Measurements from ENCODE around the gene PI4KB. TPM values are rescaled to one million over a fixed set of nuclear protein-coding genes. Genes with fewer than 3 reads are reported as not detected.

The PI4KB gene
- total RNA-seq, 1 experiment from 2014 or later = 52.7 TPM

DNA sequence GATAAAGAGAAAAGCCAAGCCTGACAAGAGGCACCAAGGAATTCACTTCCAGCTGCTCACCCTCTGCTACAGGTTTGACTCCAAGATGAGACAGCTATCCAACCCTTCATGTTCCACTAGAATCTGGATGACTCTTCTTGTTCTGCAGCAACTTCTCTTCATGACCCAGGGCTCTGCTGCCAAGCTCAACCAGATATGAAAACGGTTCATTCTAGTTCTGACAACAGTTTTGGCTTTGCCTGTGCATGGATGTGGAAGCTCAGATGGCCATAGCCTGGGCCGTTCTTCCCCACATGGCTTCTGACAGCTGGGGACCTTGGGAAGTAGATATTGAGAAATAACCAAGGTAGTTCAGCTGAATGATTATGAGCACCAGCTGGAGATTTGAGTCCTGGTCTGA is 13.7 kb downstream of the PI4KB start:
- in situ Hi-C loops (cut with HindIII; ENCODE audit: low pct_unique_long_range_greater_than_20kb, low sequenced_read_pairs) (no loop called here), intact Hi-C loops (cut with micrococcal nuclease; ENCODE audit: unreplicated experiment) (no loop called here)
- Histone ChIP-seq H3K9me3 (ENCODE audit: control insufficient read depth, insufficient read depth, low read depth, low read length) (no peaks in the 10 kb centered on the region), H3K27me3 (ENCODE audit: control insufficient read depth, insufficient read depth, low read length) (no peaks in the 10 kb centered on the region), H3K4me3 (ENCODE audit: low read depth in 2 of 2, low read length in 2 of 2) (no peak overlapping the region), H3K4me1 (ENCODE audit: control insufficient read depth, insufficient read depth, low read length) (peaks cover 16% of the 10 kb centered on the region), H3K36me3 (ENCODE audit: control insufficient read depth, insufficient read depth, low read length) (peaks cover 3% of the 10 kb centered on the region; the same call in 1 of the 2 replicates), H3K27ac (ENCODE audit: low read length) (no peak overlapping the region)
- TF ChIP-seq SIN3A (IDR thresholded peaks at IDR 0.05; ENCODE audit: borderline replicate concordance, insufficient read depth, low read depth, low read length) (no peak), POLR2AphosphoS5 (IDR thresholded peaks at IDR 0.05; ENCODE audit: low read depth, low read length) (no peak), TCF7L2 (IDR thresholded peaks at IDR 0.05; ENCODE audit: low read depth, low read length) (no peak)
- TF ChIP-seq, protein P1, sequence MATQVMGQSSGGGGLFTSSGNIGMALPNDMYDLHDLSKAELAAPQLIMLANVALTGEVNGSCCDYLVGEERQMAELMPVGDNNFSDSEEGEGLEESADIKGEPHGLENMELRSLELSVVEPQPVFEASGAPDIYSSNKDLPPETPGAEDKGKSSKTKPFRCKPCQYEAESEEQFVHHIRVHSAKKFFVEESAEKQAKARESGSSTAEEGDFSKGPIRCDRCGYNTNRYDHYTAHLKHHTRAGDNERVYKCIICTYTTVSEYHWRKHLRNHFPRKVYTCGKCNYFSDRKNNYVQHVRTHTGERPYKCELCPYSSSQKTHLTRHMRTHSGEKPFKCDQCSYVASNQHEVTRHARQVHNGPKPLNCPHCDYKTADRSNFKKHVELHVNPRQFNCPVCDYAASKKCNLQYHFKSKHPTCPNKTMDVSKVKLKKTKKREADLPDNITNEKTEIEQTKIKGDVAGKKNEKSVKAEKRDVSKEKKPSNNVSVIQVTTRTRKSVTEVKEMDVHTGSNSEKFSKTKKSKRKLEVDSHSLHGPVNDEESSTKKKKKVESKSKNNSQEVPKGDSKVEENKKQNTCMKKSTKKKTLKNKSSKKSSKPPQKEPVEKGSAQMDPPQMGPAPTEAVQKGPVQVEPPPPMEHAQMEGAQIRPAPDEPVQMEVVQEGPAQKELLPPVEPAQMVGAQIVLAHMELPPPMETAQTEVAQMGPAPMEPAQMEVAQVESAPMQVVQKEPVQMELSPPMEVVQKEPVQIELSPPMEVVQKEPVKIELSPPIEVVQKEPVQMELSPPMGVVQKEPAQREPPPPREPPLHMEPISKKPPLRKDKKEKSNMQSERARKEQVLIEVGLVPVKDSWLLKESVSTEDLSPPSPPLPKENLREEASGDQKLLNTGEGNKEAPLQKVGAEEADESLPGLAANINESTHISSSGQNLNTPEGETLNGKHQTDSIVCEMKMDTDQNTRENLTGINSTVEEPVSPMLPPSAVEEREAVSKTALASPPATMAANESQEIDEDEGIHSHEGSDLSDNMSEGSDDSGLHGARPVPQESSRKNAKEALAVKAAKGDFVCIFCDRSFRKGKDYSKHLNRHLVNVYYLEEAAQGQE (IDR thresholded peaks at IDR 0.05; ENCODE audit: insufficient read depth in 1 of 2, low read depth in 2 of 2, low read length in 1 of 2) = no peak
- TF ChIP-seq, protein P2, sequence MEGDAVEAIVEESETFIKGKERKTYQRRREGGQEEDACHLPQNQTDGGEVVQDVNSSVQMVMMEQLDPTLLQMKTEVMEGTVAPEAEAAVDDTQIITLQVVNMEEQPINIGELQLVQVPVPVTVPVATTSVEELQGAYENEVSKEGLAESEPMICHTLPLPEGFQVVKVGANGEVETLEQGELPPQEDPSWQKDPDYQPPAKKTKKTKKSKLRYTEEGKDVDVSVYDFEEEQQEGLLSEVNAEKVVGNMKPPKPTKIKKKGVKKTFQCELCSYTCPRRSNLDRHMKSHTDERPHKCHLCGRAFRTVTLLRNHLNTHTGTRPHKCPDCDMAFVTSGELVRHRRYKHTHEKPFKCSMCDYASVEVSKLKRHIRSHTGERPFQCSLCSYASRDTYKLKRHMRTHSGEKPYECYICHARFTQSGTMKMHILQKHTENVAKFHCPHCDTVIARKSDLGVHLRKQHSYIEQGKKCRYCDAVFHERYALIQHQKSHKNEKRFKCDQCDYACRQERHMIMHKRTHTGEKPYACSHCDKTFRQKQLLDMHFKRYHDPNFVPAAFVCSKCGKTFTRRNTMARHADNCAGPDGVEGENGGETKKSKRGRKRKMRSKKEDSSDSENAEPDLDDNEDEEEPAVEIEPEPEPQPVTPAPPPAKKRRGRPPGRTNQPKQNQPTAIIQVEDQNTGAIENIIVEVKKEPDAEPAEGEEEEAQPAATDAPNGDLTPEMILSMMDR (IDR thresholded peaks at IDR 0.05) = no peak
- no peak for ATAC-seq
- POLR2A ChIA-PET = interaction anchor here (0.6 kb wide), 1 partner anchor 222 kb away, joined by 6 read pairs; no protein-coding TSS in a partner anchor
- DNase-seq (ENCODE audit: low read depth, low spot score) = no peak
- CTCF ChIA-PET = no interaction called here
- no TSS peak for BruUV-seq (replicated peaks)

DNA sequence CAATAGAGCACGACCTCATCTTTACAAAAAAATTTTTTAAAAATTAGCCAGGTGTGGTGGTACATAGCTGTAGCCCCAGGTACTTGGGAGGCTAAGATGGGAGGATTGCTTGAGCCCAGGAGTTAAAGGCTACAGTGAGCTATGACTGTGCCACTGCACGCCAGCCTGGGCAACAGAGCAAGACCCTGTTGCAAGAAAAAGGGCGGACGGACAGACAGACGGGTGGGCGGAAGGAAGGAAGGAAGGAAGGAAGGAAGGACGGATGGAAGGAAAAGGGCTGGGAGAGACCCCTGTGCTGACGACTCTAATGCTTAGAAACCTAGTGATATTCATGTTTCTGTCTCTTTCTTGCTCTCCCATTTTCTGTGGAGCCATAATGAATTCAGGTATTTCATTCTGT is 14.4 kb downstream of the PI4KB start:
- no peak for ATAC-seq

More for the DNA sequence above, 14.4 kb downstream of the PI4KB start:
- DNase-seq (ENCODE audit: low read depth, low spot score) = no peak
- Histone ChIP-seq H3K4me1 (ENCODE audit: control insufficient read depth, insufficient read depth, low read length) (peaks cover 16% of the 10 kb centered on the region), H3K4me3 (ENCODE audit: low read depth in 2 of 2, low read length in 2 of 2) (no peak overlapping the region), H3K27ac (ENCODE audit: low read length) (no peak overlapping the region), H3K9me3 (ENCODE audit: control insufficient read depth, insufficient read depth, low read depth, low read length) (no peaks in the 10 kb centered on the region), H3K36me3 (ENCODE audit: control insufficient read depth, insufficient read depth, low read length) (peaks cover 3% of the 10 kb centered on the region; the same call in 1 of the 2 replicates), H3K27me3 (ENCODE audit: control insufficient read depth, insufficient read depth, low read length) (no peaks in the 10 kb centered on the region)
- CTCF ChIA-PET = no interaction called here
- in situ Hi-C loops (cut with HindIII; ENCODE audit: low pct_unique_long_range_greater_than_20kb, low sequenced_read_pairs) (no loop called here), intact Hi-C loops (cut with micrococcal nuclease; ENCODE audit: unreplicated experiment) (no loop called here)
- TF ChIP-seq SIN3A (IDR thresholded peaks at IDR 0.05; ENCODE audit: borderline replicate concordance, insufficient read depth, low read depth, low read length) = no peak
- TF ChIP-seq TCF7L2 (IDR thresholded peaks at IDR 0.05; ENCODE audit: low read depth, low read length) = no peak
- TF ChIP-seq, protein P2 (IDR thresholded peaks at IDR 0.05) = no peak
- no peak for TF ChIP-seq POLR2AphosphoS5 (IDR thresholded peaks at IDR 0.05; ENCODE audit: low read depth, low read length)
- TF ChIP-seq, protein P1 (IDR thresholded peaks at IDR 0.05; ENCODE audit: insufficient read depth in 1 of 2, low read depth in 2 of 2, low read length in 1 of 2) = no peak
- BruUV-seq (replicated peaks) = no TSS peak
- POLR2A ChIA-PET = interaction anchor here (0.6 kb wide), 1 partner anchor 222 kb away, joined by 6 read pairs; no protein-coding TSS in a partner anchor
